ENCODE results near the gene AKAP10.
A peak's percentile ranks its signal among the peaks of the same experiment; 100 is the strongest.
"Not testable (repeated sequence)": the region's sequence is repeated elsewhere in the genome, so short reads cannot be mapped to it uniquely, and the experiment has no call there.

Gene AKAP10

DNA sequence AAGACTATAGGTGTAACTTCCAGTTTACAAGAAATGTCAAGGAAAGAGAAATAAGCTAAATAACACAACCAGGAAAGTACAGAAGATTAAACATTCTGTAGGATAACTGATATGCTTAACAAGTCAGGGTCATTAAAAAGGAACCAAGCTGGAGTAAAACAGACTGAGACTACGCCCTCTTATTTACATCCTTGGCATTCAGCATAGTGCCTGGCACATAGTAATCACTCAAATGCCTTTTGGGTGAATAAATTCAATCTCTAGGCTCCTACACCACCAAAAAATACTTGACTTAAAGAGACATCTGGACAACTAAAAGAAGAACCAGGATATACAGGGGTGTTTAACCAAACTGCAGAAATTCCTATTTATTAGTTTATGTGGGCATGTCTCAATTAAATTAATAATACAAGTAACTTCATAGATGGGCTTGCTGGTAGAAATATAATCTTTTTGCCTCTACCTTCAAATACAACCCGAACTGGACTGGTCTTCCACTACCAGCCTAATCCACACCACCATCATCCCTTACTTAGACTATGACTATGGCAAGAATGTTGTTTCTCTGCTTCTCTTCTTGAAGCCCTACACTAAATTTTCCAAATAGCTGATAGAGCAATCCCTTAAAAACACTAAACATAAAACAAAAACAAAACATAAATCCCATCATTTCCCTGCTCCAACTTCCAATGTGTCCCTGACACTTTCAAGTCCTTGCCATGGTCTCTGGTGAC is 62.2 kb downstream of the AKAP10 start:
- DNase-seq = no peak

GRCh38 chr17:19911033-19911432 is 66.6 kb downstream of the AKAP10 start:
- no peak for DNase-seq

GRCh38 chr17:19909139-19909538 is 68.5 kb downstream of the AKAP10 start:
- no peak for DNase-seq

DNA sequence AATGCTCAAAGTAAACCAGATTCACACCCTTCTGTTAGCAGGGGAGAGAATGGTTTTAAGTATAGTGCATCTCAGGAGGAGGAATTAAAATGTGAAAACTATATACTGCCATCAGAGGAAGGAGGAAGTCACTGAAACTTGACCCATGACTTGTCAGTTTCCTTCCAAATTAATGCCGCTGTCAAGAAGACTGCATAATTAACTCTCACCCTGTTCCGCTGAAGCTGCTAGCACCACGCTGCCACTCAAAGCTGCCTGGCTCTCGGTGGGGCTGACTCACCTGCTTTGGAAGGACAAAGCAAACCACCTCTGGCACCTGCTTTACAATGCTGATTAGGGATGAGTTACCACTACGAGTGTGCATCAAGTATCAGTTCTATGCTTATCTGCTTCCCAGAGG is 72.1 kb downstream of the AKAP10 start:
- DNase-seq = no peak

DNA sequence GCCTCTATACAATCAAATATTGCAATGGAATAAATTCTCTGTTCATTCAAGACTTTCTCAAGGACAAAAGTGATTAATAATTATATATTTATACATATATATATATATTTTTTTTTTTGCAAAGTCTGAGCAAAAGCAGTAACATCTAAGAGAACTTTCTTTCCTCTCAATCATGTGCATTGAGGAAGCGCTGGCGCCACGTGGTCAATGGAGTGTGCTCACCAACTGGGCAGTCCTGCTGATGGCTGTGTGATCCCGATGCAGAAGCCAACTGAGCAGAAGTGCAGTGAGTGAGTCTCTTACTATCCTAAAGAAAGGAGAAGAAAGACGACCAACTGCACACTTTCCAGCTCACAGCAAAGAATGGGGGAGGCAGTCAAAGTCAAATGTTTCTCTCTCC is 72.7 kb downstream of the AKAP10 start:
- DNase-seq = no peak

GRCh38 chr17:19904412-19904811 is 73.2 kb downstream of the AKAP10 start:
- no peak for DNase-seq

- no peak for DNase-seq
Observed at GRCh38 chr17:19900809-19901208, 76.8 kb downstream of the AKAP10 start.

GRCh38 chr17:19897903-19898302 is 79.7 kb downstream of the AKAP10 start:
- DNase-seq = no peak

- DNase-seq = no peak
Observed at GRCh38 chr17:19897090-19897837, 80.4 kb downstream of the AKAP10 start.

- no peak for DNase-seq
Observed at GRCh38 chr17:19896679-19897078, 80.9 kb downstream of the AKAP10 start.

DNA sequence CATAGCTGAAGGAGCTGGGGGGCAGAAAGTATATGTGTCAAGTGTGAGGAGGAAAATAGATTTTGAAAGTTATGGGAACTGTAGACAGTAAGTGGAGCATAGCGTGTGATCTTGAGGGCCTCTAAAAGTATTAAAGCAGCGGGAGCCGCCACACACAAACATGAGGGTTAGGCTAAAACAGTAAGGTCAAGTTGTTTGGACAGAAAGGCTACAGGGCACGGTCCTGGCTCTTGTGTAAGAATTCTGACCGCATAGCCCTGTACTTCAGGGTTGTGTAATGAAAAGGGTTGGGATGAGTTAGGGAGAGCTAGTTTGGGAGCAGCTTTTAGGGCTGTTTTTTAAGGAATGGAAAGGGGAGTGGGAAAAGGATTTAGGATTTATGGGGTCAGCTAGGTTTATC is 87.1 kb downstream of the AKAP10 start:
- DNase-seq = not testable (repeated sequence)

DNA sequence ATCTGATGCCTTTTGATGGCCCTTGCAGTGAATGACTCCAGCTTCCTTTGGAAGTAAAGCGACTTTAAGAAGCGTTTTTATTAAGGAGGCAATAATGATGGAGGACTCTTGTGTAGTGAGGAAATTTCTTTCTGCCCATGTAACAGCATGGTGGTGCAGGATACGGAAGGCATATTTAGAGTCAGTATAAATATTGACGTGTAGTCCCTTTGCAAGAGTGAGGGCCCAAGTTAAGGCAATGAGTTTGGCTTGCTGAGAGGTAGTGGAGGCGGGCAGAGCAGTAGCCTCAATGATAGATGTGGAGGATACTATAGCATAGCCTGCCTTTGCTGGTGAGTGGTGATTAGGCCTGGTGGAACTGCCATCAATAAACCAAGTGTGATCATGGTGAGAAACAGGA is 87.6 kb downstream of the AKAP10 start:
- not testable (repeated sequence) for DNase-seq

GRCh38 chr17:19886116-19886515 is 91.5 kb downstream of the AKAP10 start:
- no peak for DNase-seq

- no peak for DNase-seq
Observed at GRCh38 chr17:19883537-19884215, 94.0 kb downstream of the AKAP10 start.

DNA sequence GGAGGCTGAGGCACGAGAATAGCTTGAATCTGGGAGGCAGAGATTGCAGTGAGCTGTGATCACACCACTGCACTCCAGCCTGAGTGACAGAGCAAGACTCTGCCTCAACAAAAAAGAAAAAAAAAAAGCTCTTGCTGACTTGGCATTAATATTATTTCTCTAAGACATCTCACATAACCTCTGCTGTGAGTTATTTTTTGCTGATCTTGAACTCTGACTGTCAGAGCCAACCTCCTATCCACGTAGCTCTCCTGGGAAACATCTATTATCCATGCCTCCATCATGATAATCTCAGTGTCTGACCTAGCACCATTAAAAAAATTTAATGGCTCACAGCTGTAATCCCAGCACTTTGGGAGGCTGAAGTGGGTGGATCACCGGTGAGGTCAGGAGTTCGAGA is 97.2 kb downstream of the AKAP10 start:
- DNase-seq = no peak

GRCh38 chr17:19877364-19877945 is 100.2 kb downstream of the AKAP10 start:
- no peak for DNase-seq

DNA sequence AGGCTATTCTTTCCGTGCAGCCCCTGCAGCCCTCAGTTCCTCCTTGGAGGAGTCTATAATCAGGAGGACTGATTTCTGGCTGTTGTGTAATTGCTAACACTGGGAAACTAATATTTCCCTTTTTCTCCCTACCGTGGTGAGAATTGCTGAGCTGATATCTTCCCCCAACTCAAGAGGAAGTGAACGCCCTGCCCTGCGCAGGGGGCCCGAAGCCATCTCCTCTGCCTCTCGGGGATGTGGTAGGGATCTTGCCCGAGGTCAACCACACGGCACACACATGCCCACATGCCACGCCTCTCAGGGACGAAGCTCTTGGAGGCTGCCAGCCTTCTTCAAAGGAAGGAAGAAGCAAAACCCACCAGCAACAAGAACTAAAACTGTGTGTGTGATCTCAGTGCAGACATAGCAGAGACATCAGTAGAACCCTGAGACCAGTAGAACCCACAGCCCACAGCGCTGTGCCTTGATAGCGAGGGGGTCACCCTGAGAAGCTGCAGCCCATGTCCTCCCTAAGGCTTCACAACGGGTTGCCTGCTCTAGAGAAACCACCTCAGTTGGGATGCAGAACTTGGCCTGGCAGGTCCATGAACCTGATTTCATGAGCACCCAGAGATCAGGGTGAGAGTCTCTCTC is 101.0 kb downstream of the AKAP10 start:
- DNase-seq = peak; percentile 42

- DNase-seq = no peak
Observed at GRCh38 chr17:19874256-19874655, 103.4 kb downstream of the AKAP10 start.

- no peak for DNase-seq
Observed at GRCh38 chr17:19873346-19873745, 104.3 kb downstream of the AKAP10 start.

DNA sequence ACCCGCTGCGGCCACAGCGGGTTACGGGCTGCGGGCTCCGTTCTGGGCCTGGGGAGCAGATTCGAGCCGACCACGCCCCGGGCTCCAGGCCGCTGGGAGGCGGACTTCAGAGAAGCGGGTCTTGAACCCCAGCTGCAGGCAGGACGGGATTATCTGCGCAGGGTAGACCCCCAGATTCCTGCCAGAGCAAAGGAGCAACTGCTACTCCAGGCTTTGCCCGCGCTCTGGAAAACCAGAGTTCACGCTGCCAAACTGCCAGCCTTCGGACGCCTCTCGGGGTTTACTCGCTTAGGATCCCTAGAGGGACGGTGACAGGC is 109.6 kb downstream of the AKAP10 start:
- no peak for DNase-seq

DNA sequence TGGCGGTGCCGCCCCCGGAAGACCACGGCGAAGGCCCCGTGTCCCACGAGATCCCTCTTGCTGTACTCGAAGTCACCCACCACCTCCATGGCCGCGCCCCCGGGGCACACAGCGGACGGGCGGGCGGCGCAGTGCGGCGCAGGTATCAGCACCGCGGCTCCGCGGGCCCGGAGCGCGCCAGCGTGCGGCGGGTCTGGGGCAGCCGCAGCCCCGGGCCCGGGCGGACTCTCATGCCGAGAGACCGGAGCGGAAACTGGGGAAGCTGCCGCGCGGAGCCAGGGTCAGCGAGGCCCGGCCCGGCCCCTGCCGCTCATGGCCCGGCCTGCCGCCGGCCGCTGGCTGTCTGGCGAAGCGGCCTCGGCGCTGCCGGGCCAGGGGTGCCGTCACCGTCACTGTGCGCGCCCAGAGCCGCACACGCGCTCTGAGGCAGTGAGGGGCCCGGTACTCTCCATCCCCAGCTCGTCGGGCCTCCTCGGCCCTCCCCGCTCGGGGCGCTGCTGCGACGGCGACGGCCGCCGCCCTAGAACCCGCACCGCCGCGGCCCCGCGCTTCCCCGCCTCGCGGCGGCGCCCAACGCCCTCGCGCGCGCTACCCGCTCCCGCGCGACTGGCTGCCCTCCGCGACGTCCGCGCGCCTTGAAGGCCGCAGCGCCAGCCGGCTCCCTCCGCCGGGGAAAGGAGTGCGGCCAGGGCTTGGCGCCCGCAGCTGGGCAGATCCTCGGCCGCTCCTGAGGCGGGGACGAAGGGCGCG is 110.1 kb downstream of the AKAP10 start, which contains the start of gene ULK2:
ULK2 (minus strand) TSS at position 608 of the 750 bp plus-strand sequence; CDS start at position 89, 519 bp downstream.
- peak; percentile 67 for DNase-seq

- peak; percentile 61 for DNase-seq
Observed at GRCh38 chr17:19867079-19867328, 110.6 kb downstream of the AKAP10 start.

- DNase-seq = no peak
Observed at GRCh38 chr17:19865021-19865420, 112.6 kb downstream of the AKAP10 start.

Data from activated T-cell treated with anti-CD3 and anti-CD28 coated beads, Interleukin-2, amount 50 U/mL, for 1 hour (primary cell).